Renal pelvis (tissue), 4 donors: ENCODE measurements around the gene RBM26. TPM values are rescaled to one million over a fixed set of nuclear protein-coding genes. Genes with fewer than 3 reads are reported as not detected.

Experiments
- DNase-seq: peaks from one replicate; pipeline ENCODE4 v3.0.0-alpha.2; 2013
- polyA plus RNA-seq, 3 donors: library from polyadenylated mRNA; unstranded; fragments of 120-200 nt; gene quantifications; one replicate each; pipeline ENCODE4 v1.2.1, GENCODE V29; 2013; ENCODE audit not compliant: insufficient read length in 3 of 3

RBM26 gene
- polyA plus RNA-seq, 3 donors = 67.0 to 84.6 (median 81.0) TPM

- no peak for DNase-seq
These were observed 26.0 kb upstream of the RBM26 start for GRCh38 chr13:79432086-79432485.

GRCh38 chr13:79429309-79429708 is 23.3 kb upstream of the RBM26 start:
- DNase-seq = no peak

- no peak for DNase-seq
These were observed 21.8 kb upstream of the RBM26 start for GRCh38 chr13:79427883-79428282.

- DNase-seq = no peak
These were observed 21.2 kb upstream of the RBM26 start for GRCh38 chr13:79427265-79427664.

- DNase-seq = peak; percentile 35
These were observed 18.0 kb upstream of the RBM26 start for GRCh38 chr13:79423801-79424642.

GRCh38 chr13:79423340-79423739 is 17.3 kb upstream of the RBM26 start:
- no peak for DNase-seq

- DNase-seq = no peak
These were observed 13.3 kb upstream of the RBM26 start for GRCh38 chr13:79419365-79419764.

- DNase-seq = no peak
These were observed 11.7 kb upstream of the RBM26 start for GRCh38 chr13:79417741-79418140.

GRCh38 chr13:79413521-79413920 is 7.5 kb upstream of the RBM26 start:
- DNase-seq = no peak

GRCh38 chr13:79409828-79410227 is 3.8 kb upstream of the RBM26 start:
- no peak for DNase-seq

- DNase-seq = no peak
These were observed 1.4 kb upstream of the RBM26 start for GRCh38 chr13:79407349-79407979.

- no peak for DNase-seq
These were observed 498 bp upstream of the RBM26 start for GRCh38 chr13:79406597-79406908.

- no peak for DNase-seq
These were observed 589 bp downstream of the RBM26 start for GRCh38 chr13:79405501-79405830.

- DNase-seq = no peak
These were observed 1.1 kb downstream of the RBM26 start for GRCh38 chr13:79404985-79405384.

GRCh38 chr13:79404361-79404760 is 1.7 kb downstream of the RBM26 start:
- DNase-seq = no peak

- no peak for DNase-seq
These were observed 2.9 kb downstream of the RBM26 start for GRCh38 chr13:79403113-79403512.

- no peak for DNase-seq
These were observed 3.4 kb downstream of the RBM26 start for GRCh38 chr13:79402679-79403078.

- no peak for DNase-seq
These were observed 3.9 kb downstream of the RBM26 start for GRCh38 chr13:79402074-79402635.

GRCh38 chr13:79401259-79402070 is 4.6 kb downstream of the RBM26 start:
- no peak for DNase-seq

- DNase-seq = no peak
These were observed 7.1 kb downstream of the RBM26 start for GRCh38 chr13:79398915-79399314.

- no peak for DNase-seq
These were observed 7.9 kb downstream of the RBM26 start for GRCh38 chr13:79398127-79398526.

GRCh38 chr13:79395881-79396280 is 10.2 kb downstream of the RBM26 start:
- no peak for DNase-seq
